Measurements from ENCODE around the gene HOXD11.

DNA sequence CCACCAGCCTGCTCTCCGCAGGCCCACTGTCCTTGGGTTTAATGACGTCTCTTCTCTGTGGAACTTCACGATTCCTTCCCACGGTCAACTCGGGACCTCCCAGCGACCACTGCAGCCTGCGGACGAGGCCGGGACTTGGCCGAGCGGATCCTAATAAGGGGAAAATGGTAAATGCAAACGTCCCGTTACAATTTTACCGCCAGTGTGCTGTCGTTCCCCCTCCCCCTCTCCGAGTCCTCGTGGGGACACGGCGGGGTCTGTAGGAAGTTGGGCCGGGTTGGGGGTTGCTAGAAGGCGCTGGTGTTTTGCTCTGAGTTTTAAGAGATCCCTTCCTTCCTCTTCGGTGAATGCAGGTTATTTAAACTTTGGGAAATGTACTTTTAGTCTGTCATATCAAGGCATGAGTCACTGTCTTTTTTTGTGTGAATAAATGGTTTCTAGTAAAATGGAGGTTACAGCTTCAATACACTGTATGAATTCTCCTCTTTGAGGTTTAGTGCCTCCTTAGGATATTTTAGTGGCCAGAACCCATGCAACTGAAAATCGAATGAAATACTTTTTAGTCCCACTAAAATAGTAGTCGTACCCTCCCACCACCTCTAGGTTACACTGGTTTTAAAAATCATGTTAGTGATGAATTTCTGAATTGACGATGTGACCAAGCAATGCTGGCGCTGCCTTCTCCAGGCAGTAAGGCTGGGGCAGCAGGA, 2.3 kb downstream of the HOXD11 start:
- TF ChIP-seq JUN (CRISPR knock-in tag; IDR thresholded peaks at IDR 0.05) (no peak), FOXJ3 (CRISPR knock-in tag; IDR thresholded peaks at IDR 0.05; ENCODE audit: borderline replicate concordance) (no peak)
- TF ChIP-seq, protein P1, sequence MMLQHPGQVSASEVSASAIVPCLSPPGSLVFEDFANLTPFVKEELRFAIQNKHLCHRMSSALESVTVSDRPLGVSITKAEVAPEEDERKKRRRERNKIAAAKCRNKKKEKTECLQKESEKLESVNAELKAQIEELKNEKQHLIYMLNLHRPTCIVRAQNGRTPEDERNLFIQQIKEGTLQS (CRISPR knock-in tag; IDR thresholded peaks at IDR 0.05): no peak
- TF ChIP-seq, protein P2, sequence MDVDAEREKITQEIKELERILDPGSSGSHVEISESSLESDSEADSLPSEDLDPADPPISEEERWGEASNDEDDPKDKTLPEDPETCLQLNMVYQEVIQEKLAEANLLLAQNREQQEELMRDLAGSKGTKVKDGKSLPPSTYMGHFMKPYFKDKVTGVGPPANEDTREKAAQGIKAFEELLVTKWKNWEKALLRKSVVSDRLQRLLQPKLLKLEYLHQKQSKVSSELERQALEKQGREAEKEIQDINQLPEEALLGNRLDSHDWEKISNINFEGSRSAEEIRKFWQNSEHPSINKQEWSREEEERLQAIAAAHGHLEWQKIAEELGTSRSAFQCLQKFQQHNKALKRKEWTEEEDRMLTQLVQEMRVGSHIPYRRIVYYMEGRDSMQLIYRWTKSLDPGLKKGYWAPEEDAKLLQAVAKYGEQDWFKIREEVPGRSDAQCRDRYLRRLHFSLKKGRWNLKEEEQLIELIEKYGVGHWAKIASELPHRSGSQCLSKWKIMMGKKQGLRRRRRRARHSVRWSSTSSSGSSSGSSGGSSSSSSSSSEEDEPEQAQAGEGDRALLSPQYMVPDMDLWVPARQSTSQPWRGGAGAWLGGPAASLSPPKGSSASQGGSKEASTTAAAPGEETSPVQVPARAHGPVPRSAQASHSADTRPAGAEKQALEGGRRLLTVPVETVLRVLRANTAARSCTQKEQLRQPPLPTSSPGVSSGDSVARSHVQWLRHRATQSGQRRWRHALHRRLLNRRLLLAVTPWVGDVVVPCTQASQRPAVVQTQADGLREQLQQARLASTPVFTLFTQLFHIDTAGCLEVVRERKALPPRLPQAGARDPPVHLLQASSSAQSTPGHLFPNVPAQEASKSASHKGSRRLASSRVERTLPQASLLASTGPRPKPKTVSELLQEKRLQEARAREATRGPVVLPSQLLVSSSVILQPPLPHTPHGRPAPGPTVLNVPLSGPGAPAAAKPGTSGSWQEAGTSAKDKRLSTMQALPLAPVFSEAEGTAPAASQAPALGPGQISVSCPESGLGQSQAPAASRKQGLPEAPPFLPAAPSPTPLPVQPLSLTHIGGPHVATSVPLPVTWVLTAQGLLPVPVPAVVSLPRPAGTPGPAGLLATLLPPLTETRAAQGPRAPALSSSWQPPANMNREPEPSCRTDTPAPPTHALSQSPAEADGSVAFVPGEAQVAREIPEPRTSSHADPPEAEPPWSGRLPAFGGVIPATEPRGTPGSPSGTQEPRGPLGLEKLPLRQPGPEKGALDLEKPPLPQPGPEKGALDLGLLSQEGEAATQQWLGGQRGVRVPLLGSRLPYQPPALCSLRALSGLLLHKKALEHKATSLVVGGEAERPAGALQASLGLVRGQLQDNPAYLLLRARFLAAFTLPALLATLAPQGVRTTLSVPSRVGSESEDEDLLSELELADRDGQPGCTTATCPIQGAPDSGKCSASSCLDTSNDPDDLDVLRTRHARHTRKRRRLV (CRISPR knock-in tag; IDR thresholded peaks at IDR 0.05): no peak
- TF ChIP-seq, protein P3, sequence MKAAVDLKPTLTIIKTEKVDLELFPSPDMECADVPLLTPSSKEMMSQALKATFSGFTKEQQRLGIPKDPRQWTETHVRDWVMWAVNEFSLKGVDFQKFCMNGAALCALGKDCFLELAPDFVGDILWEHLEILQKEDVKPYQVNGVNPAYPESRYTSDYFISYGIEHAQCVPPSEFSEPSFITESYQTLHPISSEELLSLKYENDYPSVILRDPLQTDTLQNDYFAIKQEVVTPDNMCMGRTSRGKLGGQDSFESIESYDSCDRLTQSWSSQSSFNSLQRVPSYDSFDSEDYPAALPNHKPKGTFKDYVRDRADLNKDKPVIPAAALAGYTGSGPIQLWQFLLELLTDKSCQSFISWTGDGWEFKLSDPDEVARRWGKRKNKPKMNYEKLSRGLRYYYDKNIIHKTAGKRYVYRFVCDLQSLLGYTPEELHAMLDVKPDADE (CRISPR knock-in tag; IDR thresholded peaks at IDR 0.05): no peak
- TF ChIP-seq, protein P4, sequence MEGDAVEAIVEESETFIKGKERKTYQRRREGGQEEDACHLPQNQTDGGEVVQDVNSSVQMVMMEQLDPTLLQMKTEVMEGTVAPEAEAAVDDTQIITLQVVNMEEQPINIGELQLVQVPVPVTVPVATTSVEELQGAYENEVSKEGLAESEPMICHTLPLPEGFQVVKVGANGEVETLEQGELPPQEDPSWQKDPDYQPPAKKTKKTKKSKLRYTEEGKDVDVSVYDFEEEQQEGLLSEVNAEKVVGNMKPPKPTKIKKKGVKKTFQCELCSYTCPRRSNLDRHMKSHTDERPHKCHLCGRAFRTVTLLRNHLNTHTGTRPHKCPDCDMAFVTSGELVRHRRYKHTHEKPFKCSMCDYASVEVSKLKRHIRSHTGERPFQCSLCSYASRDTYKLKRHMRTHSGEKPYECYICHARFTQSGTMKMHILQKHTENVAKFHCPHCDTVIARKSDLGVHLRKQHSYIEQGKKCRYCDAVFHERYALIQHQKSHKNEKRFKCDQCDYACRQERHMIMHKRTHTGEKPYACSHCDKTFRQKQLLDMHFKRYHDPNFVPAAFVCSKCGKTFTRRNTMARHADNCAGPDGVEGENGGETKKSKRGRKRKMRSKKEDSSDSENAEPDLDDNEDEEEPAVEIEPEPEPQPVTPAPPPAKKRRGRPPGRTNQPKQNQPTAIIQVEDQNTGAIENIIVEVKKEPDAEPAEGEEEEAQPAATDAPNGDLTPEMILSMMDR (CRISPR knock-in tag; IDR thresholded peaks at IDR 0.05): no peak
